ENCODE data around the gene CLEC16A.

- TF ChIP-seq CTCF (IDR thresholded peaks at IDR 0.05) (no peak), POLR2A (IDR thresholded peaks at IDR 0.05) (no peak)
These were observed 237.0 kb downstream of the CLEC16A start for GRCh38 chr16:11181242-11181898.

Data from thyroid gland (tissue), 4 donors.